ENCODE measurements around the gene LMOD1.

DNA sequence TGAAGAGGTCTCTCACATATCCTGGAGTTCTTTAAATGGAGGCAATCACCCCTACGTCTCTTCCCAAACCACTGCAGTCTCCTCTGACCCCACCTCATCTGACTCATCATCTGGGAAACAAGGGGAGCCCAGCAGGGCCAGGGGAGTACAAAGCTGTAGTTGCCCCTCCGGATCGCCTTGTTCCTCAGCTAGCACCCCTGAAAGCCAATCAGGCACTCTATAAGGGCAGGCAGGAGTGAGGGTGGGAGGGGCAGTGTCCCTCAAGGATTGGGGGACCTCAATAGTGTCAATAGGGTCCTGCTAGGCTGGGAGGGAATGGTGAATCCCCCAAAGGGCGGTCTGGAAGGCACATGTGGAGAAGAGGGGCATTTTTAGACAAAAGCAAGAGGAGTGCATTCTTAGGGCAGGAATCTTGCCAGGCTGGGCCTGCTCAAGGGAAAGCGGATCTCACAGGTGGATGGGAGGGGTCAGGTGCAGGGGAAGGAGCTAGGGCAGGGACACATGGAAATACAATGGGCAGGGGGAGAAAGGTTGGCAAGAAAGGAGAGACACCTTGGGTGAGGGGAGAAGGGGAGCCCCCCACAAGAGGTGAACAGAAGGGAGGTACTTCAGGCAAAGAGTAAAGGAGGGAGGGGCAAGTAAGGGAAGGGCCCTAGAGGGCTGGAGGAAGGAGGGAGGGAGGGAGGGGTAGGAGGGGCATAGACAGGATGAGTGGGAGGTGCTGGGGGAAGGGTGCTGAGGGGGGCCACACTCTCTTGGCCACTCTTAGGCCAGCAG lies 51.8 kb downstream of the LMOD1 start:
- TF ChIP-seq, protein P1, sequence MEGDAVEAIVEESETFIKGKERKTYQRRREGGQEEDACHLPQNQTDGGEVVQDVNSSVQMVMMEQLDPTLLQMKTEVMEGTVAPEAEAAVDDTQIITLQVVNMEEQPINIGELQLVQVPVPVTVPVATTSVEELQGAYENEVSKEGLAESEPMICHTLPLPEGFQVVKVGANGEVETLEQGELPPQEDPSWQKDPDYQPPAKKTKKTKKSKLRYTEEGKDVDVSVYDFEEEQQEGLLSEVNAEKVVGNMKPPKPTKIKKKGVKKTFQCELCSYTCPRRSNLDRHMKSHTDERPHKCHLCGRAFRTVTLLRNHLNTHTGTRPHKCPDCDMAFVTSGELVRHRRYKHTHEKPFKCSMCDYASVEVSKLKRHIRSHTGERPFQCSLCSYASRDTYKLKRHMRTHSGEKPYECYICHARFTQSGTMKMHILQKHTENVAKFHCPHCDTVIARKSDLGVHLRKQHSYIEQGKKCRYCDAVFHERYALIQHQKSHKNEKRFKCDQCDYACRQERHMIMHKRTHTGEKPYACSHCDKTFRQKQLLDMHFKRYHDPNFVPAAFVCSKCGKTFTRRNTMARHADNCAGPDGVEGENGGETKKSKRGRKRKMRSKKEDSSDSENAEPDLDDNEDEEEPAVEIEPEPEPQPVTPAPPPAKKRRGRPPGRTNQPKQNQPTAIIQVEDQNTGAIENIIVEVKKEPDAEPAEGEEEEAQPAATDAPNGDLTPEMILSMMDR (IDR thresholded peaks at IDR 0.05; ENCODE audit: borderline replicate concordance, extremely low read depth, low read length, poor library complexity, severe bottlenecking) = no peak
- no peak for TF ChIP-seq EZH2 (IDR thresholded peaks at IDR 0.05; ENCODE audit: borderline replicate concordance, low read depth, low read length, severe bottlenecking)

All from DND-41 (cell line).